HG02623 (cell line): ENCODE measurements around the gene UGT1A9.

Experiments
- ATAC-seq: cut with Tn5 transposase; IDR thresholded peaks from one replicate; pipeline ENCODE4 v1.9.1; 2021; ENCODE audit warnings: moderate library complexity; ENCODE audit not compliant: unreplicated experiment

The UGT1A9 gene

DNA sequence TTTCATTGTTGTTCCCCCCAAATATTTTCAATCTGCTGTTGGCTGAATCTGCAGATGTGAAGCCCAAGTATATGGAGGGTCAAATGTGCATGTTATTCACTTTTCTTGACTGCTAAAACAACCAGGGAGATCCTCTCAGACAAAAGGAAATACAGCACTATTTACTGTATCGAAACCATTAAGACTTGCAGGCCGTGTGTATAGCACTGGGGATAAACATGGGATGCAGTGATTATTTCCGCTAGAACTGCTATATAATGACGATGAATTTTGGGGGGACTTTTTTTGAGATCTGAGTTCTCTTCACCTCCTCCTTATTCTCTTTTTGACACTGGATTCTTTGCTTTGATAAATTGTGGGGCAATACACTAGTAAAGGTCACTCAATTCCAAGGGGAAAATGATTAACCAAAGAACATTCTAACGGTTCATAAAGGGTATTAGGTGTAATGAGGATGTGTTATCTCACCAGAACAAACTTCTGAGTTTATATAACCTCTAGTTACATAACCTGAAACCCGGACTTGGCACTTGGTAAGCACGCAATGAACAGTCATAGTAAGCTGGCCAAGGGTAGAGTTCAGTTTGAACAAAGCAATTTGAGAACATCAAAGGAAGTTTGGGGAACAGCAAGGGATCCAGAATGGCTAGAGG lies 84.9 kb downstream of the UGT1A9 start:
- no peak for ATAC-seq

DNA sequence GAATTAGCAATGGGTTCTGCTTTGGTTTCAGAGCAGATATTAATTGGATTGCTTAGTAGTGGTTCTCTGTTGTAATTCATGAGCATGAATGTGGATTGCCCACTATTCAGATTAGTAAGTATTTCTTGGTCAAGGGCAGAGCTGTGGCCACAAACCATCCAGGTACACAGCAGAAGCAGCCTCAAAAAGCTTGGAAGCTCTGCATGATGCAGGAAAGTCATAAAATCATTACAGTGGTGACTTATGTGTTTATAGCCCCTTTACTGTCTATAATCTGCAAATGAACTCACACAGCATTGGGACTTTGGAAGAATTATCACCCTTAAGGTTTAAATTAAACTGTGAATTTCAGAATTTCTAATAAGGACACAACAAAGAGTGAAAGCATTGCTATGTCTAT lies 86.4 kb downstream of the UGT1A9 start:
- ATAC-seq, result no peak

DNA sequence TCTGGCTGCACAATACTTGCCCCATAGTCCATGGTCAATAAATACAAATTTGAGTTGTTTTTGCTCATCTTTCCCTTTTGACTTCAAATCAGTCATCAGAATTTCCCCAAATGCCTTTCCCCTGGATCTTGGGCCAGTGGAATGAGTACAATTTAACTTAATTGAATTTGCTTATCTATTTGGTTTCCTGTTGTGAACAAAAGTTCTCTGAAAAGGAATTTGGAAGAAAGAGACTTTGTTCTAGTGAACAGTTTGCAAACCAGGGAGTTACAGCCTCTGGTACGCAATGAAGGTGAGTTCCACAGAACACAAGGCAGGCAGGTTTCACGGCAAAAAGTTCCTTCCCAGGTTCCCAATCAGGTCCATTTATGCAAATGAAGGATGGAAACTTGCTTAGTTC lies 87.2 kb downstream of the UGT1A9 start:
- ATAC-seq, result no peak

DNA sequence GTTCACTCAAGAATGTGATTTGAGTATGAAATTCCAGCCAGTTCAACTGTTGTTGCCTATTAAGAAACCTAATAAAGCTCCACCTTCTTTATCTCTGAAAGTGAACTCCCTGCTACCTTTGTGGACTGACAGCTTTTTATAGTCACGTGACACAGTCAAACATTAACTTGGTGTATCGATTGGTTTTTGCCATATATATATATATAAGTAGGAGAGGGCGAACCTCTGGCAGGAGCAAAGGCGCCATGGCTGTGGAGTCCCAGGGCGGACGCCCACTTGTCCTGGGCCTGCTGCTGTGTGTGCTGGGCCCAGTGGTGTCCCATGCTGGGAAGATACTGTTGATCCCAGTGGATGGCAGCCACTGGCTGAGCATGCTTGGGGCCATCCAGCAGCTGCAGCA lies 88.3 kb downstream of the UGT1A9 start, which contains the start of gene UGT1A1:
UGT1A1 (plus strand) TSS at position 228 of the 400 bp plus-strand sequence; CDS start at position 246, 18 bp downstream.
- no peak for ATAC-seq

DNA sequence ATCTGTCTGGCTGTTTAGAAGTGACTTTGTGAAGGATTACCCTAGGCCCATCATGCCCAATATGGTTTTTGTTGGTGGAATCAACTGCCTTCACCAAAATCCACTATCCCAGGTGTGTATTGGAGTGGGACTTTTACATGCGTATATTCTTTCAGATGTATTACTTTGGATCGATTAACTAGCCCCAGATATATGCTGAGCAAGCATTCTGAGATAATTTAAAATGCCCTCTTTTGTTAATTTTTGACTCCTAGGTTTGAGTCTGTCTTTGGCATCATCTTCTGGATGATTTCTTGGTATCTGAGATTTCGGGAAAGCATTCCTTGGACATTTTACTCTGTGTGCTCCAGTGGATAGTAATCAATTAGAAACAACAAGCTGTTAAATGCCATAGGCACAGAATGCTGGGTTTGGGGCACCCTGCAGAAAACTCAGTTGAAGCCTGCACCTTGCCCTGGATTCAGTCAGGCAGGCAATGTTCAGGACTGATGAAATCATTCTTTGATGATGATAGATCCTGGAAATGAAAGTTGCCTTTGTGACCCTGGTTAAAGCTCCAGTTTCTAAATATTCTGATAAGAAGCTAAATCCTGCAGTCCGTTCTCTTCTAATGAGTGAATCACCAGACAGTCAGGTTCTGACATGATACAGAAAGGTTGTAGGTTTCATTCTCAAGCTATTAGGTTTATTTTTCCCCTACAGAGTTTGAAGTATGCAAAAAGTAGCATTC lies 89.5 kb downstream of the UGT1A9 start:
- no peak for ATAC-seq

DNA sequence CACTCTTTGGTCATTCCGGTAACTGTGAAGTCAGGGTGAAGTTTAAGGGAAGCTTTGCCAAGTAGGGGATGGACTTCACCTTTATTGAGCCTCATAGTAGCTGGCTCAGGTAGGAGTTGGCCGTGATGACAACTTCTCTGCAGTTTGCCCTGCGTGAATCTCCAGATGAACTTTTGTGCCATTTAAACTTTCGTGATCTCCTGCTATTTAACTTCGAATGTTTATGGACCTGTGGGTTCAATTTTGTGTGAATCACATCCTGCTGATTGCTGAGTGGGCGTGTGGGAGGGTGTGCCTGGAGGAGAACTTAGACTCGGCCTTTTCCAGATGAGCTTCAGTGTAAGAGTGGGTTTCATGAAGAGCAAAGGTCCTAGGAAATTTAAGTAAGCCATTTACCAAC lies 92.6 kb downstream of the UGT1A9 start:
- ATAC-seq, result no peak

DNA sequence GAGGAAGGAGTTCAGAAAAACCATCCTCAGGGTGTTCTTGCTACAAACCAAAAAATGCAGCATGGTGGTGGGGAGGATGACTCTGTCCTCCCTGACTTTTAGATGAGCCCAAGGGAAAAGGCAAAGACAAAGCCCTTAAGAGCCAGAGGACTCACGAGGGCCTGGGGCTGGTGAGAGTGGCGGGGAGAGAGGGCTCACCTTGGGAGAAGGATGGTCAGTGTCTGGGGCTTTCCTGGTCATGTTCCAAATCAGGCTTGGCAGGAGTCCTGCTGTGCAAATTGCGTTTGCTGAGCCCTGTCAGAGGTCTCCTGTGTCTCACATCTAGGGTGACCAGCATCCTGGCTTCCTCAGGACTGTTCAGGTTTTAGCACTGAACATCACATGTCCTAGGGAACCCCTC lies 93.1 kb downstream of the UGT1A9 start:
- ATAC-seq, result no peak

DNA sequence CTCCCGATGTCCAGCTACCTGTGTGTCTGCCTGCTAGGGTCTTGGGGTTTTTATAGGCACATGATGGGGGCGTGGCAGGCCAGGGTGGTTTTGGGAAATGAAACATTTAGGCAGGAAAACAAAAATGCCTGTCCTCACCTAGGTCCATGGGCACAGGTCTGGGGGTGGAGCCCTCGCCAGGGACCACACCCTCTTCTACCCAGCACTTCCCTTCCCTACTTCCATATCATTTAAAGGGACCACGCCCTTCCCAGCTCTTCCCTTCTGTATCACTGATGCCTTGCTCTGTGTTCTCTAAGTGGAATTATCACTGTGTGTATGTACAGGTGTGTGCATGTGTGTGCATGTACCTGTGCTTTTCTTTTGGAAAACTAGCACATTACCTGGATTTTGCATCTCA lies 94.7 kb downstream of the UGT1A9 start:
- no peak for ATAC-seq

DNA sequence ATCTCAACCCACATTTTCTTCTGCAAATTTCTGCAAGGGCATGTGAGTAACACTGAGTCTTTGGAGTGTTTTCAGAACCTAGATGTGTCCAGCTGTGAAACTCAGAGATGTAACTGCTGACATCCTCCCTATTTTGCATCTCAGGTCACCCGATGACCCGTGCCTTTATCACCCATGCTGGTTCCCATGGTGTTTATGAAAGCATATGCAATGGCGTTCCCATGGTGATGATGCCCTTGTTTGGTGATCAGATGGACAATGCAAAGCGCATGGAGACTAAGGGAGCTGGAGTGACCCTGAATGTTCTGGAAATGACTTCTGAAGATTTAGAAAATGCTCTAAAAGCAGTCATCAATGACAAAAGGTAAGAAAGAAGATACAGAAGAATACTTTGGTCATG lies 96.4 kb downstream of the UGT1A9 start:
- ATAC-seq, result no peak

DNA sequence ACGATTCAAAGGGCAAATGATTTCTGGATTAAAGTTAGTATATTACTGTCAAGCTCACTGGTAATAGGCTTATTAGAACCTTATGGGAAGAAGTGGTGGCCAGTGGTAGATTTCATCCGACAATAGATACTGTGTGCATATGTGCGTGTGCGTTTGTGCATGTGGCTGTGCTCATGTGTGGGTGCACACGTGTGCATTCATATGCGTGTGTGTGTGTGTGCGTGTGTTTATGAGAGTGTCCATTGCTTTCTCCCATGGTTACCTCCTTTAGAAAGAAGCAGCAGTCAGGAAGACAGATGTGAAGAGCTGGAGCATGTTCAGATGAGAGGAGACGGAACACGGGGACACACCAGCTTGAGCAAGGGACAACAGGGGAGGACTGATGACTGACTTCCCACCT lies 97.6 kb downstream of the UGT1A9 start:
- ATAC-seq, result no peak

DNA sequence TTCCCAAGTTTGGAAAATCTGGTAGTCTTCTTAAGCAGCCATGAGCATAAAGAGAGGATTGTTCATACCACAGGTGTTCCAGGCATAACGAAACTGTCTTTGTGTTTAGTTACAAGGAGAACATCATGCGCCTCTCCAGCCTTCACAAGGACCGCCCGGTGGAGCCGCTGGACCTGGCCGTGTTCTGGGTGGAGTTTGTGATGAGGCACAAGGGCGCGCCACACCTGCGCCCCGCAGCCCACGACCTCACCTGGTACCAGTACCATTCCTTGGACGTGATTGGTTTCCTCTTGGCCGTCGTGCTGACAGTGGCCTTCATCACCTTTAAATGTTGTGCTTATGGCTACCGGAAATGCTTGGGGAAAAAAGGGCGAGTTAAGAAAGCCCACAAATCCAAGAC lies 100.5 kb downstream of the UGT1A9 start:
- no peak for ATAC-seq

DNA sequence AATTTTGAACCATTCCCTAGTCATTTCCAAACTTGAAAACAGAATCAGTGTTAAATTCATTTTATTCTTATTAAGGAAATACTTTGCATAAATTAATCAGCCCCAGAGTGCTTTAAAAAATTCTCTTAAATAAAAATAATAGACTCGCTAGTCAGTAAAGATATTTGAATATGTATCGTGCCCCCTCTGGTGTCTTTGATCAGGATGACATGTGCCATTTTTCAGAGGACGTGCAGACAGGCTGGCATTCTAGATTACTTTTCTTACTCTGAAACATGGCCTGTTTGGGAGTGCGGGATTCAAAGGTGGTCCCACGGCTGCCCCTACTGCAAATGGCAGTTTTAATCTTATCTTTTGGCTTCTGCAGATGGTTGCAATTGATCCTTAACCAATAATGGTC lies 100.9 kb downstream of the UGT1A9 start:
- ATAC-seq, result no peak

DNA sequence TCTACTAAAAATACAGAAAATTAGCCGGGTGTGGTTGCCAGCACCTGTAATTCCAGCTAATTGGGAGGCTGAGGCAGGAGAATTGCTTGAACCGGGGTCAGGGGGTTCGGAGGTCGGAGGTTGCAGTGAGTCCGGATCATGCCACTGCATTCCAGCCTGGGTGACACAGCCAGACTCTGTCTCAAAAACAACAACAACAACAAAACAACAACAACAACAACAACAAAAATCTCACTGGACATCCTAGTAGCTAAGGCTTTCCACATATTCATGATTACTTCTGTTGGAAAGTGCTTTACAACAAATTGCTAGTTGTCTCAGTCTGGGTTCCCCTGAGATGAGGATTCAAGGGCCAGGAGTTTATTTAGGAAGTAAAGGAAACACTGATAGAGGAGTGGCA lies 102.2 kb downstream of the UGT1A9 start:
- ATAC-seq, result no peak

DNA sequence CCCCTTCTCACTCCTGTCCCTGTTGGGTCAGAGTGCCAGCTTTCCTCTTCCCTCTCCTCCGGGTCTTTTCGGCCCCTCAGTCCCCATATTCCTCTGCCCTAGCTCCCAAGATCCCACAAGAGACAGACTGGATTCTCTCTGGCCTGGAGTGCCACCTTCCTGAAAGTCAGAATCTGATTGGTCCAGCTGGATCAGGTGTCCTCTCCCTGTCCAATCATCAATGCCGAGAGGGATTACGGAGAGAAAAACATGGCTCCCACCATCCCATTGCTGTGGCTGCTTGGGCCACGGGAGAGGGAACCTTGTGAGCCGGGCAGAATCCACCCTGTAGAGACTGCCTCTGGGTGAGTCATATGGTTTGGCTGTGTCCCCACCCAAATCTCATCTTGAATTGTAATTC lies 103.7 kb downstream of the UGT1A9 start:
- no peak for ATAC-seq

DNA sequence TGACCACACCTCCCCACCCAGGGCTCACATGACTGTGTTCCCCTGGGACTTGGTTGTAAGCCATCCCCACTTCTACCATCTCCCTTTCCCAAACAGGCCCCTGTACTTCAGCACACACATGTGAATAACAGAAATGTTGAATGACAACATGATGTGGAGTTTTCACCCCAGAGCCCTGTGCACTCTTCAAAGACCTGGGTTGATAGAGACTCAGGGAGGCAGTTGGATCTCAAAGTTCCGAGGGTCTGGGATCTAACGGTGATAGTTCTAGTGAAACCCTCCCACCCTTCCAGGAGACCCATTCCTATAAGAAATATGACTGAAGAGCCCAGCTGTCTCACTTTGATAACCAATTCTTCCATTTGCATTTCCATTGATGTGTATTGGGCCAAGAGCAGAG lies 106.3 kb downstream of the UGT1A9 start, which contains the start of gene MROH2A:
MROH2A (plus strand) TSS at position 301 of the 400 bp plus-strand sequence. CDS start 1,029 bp downstream, outside the sequence.
- no peak for ATAC-seq

DNA sequence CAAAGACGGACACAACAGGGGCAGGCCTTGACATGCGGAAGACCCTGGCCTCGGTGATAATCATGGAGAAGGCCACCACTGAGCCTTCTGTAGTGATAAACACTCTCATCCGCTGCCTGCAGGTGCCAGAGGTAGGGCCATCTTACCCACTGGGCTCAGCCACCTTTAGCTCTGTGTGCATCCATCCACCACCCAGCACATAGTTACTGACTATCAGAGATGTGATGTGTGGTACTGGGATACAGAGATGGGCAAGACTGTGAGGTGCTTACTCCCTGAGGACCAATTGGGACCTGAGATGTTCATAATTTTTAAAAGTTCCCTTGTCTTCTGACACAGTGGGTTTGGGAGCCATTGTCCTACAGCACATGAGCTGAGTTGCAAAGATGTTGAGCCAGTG lies 108.0 kb downstream of the UGT1A9 start:
- ATAC-seq, result no peak

DNA sequence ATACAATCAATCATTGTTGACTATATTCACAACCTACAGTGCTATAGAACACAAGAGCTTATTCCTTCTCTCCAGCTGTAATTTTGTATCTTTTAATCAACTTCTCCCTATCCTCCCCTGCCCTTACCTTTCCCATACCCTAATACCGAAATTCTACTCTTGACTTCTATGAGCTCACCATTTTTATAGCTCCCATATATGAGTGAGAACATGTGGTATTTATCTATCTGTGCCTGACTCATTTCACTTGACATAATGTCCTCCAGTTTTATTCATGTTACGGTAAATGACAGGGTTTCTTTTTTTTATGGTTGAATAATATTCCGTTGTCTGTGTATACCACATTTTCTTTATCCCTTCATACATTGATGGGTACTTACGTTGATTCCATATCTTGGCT lies 109.1 kb downstream of the UGT1A9 start:
- ATAC-seq, result no peak

DNA sequence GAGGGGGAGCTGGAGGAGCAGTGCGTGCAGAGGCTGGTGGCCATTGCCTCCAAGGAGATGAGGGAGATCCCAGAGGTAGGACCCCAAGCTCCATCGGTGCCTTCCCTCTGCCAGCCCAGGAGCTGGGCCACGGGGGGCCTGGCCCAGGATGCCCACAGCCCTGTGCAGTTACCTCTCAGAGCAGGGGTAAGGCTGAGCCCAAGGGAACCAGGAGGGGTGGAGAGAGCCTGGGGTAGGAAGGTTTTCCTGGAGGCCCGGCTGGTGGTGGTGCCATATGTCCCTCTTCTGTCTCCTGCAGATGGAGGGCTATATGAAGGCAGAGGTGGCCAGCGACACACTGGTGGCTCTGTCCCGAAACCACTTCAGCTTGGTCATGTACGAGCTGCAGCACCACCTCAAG lies 117.9 kb downstream of the UGT1A9 start:
- no peak for ATAC-seq

DNA sequence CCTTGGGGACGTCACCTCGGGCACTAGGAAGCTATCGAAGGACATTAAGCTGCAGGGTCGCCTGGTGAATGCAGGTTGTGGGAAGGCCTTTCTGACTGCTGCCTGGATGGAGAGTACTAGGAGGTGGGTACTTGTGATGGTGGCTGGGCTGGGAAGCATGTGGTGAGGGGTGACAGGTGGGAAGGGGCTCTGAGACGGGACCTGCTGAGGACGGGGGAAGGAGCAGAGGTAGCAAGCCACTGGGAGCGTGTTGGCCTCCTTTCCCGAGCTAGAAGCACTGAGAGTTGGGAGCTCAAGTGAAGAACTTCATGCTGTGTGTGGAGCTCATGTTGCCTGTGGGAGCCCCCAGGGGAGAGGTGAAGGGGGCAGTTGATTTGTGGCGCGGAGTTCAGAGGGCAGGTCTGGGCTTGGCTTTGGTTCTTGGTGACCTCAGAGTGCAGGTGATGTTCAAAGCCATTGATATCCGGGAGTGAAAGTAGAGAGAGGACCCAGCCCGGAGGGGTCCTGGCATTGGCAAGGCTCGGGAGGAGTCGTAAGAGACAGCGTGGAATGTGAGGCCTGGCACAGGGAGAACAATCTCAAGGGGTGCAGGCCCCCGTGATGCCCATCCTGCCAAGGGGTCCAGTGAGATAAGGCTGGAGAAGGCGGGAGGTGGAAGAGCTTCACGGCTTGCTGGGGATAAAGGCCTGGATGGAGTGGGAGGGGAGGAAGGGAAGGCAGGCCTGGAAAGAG lies 119.6 kb downstream of the UGT1A9 start:
- no peak for ATAC-seq

DNA sequence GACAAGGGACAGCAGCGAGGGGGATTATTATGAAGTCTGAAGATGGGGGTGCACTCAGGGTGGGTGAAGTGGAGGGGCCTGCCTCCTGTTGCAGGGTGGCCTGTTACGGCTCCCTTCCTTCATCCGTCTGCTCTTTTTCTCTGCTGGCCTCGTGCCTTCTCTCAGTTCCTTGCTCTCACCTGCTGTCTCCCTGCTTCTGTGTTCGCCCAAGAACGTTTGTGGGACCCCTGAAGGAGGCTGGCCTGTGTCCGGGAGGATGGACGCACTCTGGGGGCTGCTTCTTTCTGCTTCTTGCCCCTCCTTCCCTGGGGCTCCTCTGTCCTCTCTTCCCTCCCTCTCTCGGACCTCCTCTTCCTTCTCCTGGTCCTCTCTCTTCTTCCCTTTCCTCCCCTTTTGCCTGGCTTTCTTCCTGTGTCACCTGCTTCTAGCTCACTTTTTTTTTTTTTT lies 120.2 kb downstream of the UGT1A9 start:
- ATAC-seq, result no peak

DNA sequence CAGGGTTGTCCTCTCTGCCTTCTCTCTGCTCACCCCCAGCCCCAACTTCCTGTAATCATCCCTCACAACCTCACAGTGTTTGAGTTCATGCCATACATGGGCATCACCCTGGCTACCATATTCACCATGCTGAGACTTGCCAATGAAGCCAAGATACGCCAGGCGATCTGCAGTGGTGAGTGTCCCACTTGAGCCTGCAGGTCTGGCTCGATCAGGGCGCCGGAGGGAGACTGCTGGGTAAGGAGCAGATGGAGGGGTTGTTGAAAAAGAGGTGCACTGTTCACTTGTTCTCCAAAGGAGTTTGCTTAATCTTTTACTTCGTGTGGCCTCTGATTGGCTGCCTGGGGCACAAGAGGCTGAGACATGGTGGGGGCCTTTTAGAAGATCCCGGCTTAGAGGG lies 121.0 kb downstream of the UGT1A9 start:
- no peak for ATAC-seq
